HG03354 (cell line): ENCODE data around the gene MANF.
A peak's percentile ranks its signal among the peaks of the same experiment; 100 is the strongest.
"Not testable (repeated sequence)": the region's sequence is repeated elsewhere in the genome, so short reads cannot be mapped to it uniquely, and the experiment has no call there.

Experiments used
- ATAC-seq: cut with Tn5 transposase; IDR thresholded peaks from one replicate; pipeline ENCODE4 v1.9.1; 2021; ENCODE audit warnings: mild to moderate bottlenecking; ENCODE audit not compliant: unreplicated experiment, poor library complexity, severe bottlenecking

MANF gene

GRCh38 chr3:51387281-51387680, 2.2 kb downstream of the MANF start:
- not testable (repeated sequence) for ATAC-seq

GRCh38 chr3:51388286-51389029, 3.4 kb downstream of the MANF start:
- no peak for ATAC-seq

GRCh38 chr3:51389423-51390183, 4.5 kb downstream of the MANF start:
- ATAC-seq, result no peak

- no peak for ATAC-seq
These were observed 5.4 kb downstream of the MANF start for GRCh38 chr3:51390246-51391074.

GRCh38 chr3:51391075-51391565, 6.0 kb downstream of the MANF start, which contains the start of gene RBM15B:
Gene RBM15B (plus strand): TSS chr3:51391285. CDS start chr3:51391400, 115 bp downstream.
- peak; percentile 94 for ATAC-seq

- ATAC-seq, result peak; percentile 27
These were observed 6.7 kb downstream of the MANF start for GRCh38 chr3:51391566-51392354.

- ATAC-seq, result no peak
These were observed 7.5 kb downstream of the MANF start for GRCh38 chr3:51392355-51393133.

GRCh38 chr3:51393134-51393495, 8.0 kb downstream of the MANF start:
- no peak for ATAC-seq

- no peak for ATAC-seq
These were observed 8.5 kb downstream of the MANF start for GRCh38 chr3:51393564-51393963.

GRCh38 chr3:51394541-51394940, 9.4 kb downstream of the MANF start:
- no peak for ATAC-seq

- no peak for ATAC-seq
These were observed 10.6 kb downstream of the MANF start for GRCh38 chr3:51395493-51396213.

- ATAC-seq, result no peak
These were observed 11.3 kb downstream of the MANF start for GRCh38 chr3:51396401-51396800.

GRCh38 chr3:51397392-51397791, 12.3 kb downstream of the MANF start:
- ATAC-seq, result no peak

GRCh38 chr3:51398595-51399310, 13.7 kb downstream of the MANF start:
- no peak for ATAC-seq

GRCh38 chr3:51400166-51400565, 15.1 kb downstream of the MANF start:
- no peak for ATAC-seq

- no peak for ATAC-seq
These were observed 16.6 kb downstream of the MANF start for GRCh38 chr3:51401735-51402134.

- no peak for ATAC-seq
These were observed 18.6 kb downstream of the MANF start for GRCh38 chr3:51403675-51404074.
